HG03196 (cell line): ENCODE measurements around the gene CBR3.
"Not testable (repeated sequence)": the region's sequence is repeated elsewhere in the genome, so short reads cannot be mapped to it uniquely, and the experiment has no call there.

Experiments
- ATAC-seq: cut with Tn5 transposase; IDR thresholded peaks from one replicate; pipeline ENCODE4 v1.9.1; 2021; ENCODE audit not compliant: unreplicated experiment

The CBR3 gene

GRCh38 chr21:36134803-36135390, at the start of gene CBR3:
CBR3 (plus strand) TSS chr21:36135079; CDS start chr21:36135193, 114 bp downstream.
- no peak for ATAC-seq

DNA sequence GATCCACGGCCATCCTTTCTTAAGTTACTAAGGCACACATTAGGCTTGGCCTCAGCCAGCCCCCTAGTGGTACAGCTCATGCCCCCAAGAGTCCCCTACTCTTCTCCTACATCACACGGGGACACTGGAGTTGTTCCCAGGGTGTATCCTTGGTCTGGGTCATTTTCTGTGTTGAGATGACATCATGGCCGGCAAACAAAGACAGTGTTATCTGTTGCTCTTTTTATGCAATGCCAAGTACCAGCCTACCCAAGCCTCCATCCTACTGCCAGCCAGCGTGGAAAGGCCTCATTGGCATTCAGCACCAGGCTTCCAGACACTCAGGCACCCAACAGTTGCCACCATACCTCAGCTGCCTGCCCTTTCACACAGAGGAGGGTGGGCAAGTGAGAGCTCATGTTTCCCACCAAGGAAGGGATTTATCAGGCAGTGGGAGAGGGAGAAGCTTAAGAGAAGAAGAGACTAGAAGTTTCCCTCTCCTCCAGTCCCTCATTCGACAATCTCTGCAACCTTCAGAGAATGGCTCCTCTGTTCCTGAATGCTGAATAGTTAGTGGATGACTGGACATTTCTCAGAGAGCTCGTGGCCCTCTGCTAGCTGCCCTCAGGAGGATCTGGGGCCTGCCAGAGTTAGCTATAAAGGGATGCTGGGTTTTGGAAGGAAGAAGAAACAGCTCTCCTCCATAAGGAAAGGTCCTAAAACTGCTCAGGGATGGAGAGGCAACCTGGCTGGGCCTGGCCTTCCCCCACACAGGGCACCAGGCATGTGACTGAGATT, 47.3 kb upstream of the CBR3 start:
- no peak for ATAC-seq

GRCh38 chr21:36089946-36090345, 44.9 kb upstream of the CBR3 start:
- ATAC-seq = no peak

GRCh38 chr21:36092681-36093080, 42.2 kb upstream of the CBR3 start:
- no peak for ATAC-seq

DNA sequence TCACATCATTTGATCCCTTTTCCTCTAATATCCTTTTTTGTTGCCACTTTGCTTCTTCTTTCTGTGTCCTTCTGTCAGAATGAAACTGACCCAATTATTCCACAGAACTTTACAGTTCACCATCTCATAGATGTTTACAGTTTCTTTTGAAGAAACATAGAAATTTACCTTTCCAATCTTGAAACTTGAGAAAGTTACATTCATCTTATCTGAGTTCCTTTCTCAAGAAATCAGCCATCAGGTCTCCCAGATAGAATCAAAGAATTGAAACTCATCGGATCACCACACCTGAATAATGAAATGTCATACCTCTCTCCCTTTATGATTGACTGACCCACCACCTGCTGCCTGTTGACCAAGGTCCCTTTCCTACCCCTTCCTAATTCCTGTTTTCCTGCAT, 41.4 kb upstream of the CBR3 start:
- no peak for ATAC-seq

DNA sequence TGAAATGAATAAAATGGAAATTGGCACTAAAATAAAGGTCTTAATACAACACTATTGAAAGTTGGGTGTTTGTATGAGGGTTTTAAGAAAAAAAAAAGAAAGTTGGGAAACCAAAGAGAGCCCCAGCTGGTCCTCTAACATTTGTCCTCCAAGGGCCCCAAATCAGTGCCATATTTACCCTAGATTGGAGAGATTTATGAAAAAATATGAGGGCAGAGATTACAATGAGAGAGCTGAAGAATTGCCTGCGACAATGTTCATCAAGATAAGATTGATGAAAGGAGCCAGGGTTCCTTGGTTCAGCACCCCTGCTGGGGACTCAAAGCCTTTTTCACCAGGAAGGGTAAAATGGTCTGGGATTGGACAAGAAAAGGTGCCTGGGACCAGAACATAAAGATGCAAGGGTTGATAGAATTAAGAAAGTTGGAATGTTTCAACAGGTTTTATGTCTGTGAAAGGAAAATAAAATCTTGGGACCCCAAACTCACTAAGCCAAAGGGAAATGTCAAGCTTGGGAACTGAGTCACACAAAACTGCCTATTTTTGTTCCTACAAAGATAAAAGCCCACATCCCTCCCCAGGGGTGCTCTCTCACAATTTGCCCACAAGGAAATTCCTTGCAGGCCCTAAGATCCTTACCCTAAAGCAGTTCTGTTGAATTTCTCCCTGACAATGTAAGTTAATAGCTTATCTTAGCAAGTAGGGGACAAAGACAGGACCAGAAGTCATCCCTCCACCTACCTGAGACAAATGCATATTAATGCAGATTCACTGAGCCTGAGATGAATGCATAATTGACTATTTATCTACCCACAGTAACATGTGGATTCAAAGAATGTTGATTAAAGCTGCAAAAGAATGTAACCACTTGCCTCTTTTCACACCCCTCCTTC, 38.2 kb upstream of the CBR3 start:
- ATAC-seq = no peak

DNA sequence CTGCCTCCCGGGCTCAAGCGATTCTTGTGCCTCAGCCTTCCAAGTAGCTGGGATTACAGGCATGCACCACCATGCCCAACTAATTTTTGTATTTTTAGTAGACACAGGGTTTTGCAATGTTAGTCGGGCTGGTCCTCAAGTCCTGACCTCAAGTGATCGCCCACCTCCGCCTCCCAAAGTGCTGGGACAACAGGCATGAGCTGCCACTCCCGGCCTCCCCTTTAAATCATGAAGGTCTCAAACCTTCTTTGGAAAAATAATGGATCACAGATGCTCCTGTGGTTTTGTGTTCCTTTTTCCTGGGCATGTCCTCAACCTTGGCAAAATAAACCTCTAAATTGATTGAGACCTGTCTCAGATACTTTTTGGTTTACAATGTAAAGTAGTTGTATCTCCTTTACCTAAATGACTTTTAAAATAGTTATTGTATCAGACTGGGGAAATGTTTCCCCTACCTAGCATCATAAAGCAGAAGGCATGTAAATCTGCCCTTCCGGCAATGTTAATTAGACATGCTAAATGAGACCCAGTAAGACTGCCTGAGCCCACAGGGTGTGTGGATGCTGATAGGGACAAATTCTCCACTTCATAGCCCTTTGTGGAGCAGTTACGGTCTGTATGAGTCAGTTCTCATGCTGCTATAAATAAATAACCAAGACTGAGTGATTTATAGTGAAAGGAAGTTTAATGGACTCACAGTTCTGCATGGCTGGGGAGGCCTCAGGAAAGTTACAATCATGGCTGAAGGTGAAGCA, 37.3 kb upstream of the CBR3 start:
- peak; percentile 83 for ATAC-seq

GRCh38 chr21:36098182-36098532, 36.7 kb upstream of the CBR3 start:
- ATAC-seq = no peak

- ATAC-seq = no peak
These were observed 35.9 kb upstream of the CBR3 start for GRCh38 chr21:36099000-36099399.

DNA sequence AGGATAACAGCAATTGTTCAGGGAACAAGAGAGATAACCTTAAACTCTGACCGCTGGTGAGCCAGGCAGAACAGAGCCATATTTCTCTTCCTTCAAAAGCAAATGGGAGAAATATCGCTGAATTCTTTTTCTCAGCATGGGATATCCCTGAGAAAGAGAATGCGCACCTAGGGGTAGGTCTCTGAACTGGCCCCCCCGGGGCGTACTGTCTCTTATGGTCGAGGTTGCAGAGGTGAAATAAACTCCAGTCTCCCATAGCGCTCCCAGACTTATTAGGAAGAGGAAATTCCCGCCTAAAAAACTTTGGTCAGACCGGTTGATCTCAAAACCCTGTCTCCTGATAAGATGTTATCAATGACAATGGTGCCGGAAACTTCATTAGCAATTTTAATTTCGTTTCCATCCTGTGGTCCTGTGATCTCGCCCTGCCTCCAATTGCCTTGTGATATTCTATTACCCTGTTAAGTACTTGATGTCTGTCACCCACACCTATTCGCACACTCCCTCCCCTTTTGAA, 35.1 kb upstream of the CBR3 start:
- ATAC-seq = not testable (repeated sequence)

DNA sequence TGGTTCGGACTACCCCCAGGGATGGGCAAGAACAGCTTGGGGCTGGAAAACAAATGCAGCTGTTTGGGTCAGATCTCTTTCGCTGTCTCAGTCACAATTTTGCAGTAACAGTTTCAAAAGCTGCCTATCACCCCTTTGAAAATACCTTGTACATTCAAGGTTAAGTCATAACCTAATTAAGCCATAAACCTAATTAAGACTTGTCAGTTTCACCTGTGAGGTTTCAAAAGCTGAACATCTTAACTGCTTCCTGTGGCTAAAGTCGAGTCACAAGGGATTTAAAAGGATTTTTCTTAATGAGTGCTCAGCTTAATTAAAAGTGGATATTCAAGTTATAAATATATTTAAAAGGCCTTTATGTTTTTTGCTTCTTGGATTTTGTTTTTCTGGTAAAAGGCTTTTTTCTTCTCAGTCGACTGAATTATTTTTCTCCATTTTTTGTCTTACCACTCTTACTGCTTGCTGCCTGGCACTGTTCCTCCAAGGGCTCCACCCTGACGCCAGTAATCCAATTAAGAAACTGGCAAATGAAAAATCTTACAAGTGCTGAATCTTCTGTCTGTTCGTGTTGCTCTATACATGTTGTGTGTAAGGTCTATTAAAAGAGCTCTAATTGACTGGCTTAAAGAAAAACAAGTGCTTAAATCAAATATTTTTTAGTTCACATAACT, 33.8 kb upstream of the CBR3 start:
- no peak for ATAC-seq

DNA sequence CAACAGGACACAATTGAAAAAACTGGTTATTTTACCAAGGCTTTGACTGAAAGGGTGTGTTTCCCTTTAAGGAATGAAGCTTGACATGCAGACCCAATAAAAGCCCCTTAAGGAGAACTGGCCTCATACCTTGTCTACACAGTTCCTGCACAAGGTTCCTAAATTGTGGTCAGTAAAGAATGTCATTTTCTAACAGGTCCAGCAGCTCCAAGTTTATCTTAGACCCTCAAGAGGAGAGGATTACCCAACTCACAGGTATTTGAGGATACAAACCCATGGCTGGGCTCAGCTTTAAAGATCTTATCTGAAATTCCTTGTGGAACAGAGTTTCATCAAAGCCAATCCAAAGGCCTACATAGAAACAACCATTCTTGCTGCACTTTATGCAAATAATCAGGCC, 31.4 kb upstream of the CBR3 start:
- ATAC-seq = no peak

DNA sequence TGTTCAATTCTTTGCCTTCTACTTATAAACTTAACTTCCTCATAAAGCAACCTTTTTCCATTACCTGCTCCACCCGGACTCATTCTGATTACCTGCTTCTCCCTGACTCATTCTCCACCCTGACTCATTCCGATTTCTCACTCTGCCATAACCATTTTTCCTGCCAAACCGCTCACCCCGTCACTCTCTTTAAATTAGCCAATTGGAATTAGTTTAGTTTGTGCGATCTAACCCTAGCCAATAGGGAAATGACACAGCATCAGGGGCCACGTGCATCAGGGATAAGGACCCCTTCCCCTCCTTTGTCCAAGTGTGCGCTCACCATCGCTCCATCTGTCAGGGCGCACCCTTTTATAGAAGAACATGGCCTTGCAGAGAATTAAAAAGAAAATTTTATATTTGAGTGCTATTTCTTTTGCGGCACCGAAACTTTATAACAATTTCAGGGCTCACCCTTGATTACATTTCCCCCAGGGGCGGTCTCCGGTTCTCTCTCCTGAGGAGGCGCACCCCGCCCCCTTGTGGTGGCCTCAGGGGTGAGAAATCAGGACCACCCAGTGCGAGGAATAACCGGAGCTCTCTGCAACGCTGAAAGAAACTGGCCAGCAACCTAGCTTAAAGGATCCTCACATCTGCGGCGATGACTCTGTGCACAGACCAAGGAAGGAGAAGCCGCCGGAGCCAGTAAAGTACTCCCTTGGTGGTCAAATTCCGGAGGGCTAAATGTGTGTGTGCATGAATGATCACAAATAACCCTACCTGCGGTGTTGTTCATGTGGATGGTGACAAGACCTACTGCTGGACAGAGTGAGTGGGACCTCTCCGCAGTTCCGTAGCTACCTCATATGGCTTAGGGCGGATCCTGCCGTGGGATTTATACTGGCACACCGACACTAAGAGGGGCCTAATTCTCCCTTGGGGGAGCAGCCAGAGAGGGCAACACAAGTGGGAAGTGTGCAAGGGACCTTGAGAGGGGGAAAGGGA, 30.3 kb upstream of the CBR3 start:
- no peak for ATAC-seq

GRCh38 chr21:36105327-36105842, 29.5 kb upstream of the CBR3 start:
- ATAC-seq = no peak

- ATAC-seq = no peak
These were observed 25.0 kb upstream of the CBR3 start for GRCh38 chr21:36109868-36110267.

DNA sequence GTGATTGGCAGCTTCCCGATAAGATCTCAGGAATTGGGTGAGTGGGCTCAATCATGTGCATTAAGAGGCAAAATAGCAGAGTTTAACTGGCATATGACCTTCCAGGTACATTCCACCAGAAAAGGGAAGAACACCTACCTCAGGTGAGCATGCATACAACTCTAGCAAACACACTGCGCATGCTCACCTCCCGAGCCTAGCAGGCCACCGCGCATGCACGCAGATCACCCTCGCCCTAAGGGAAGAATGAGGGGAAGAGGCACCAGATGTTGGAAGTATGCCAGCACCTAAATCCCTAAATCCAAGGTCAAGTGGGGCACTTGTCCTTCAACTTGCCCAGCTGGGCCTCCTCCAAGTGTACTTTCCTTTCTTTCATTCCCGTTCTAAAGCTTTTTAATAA, 23.6 kb upstream of the CBR3 start:
- ATAC-seq = no peak

- no peak for ATAC-seq
These were observed 21.0 kb upstream of the CBR3 start for GRCh38 chr21:36113647-36114428.

GRCh38 chr21:36115138-36115730, 19.6 kb upstream of the CBR3 start:
- no peak for ATAC-seq
